Esophagus (tissue), 2 donors: ENCODE data around the gene TTC39C. TPM values are rescaled to one million over a fixed set of nuclear protein-coding genes. Genes with fewer than 3 reads are reported as not detected.
"Not testable (repeated sequence)": the region's sequence is repeated elsewhere in the genome, so short reads cannot be mapped to it uniquely, and the experiment has no call there.

Source experiments
- H3K27ac ChIP-seq, 2 donors: one replicate each; pipeline ENCODE4 v1.5.1; 2013; ENCODE audit warnings: low read depth in 2 of 2, mild to moderate bottlenecking in 2 of 2, inconsistent platforms in 1 of 2, low read length in 1 of 2, moderate library complexity in 1 of 2
- H3K27me3 ChIP-seq, 2 donors: one replicate each; pipeline ENCODE4 v1.6.1; 2013; ENCODE audit warnings: low read length in 2 of 2, control low read depth in 1 of 2, mild to moderate bottlenecking in 1 of 2; ENCODE audit not compliant: insufficient read depth in 2 of 2, control insufficient read depth in 1 of 2
- H3K36me3 ChIP-seq, 2 donors: one replicate each; pipeline ENCODE4 v1.6.1; 2013; ENCODE audit warnings: low read length in 1 of 2; ENCODE audit not compliant: control insufficient read depth in 2 of 2, insufficient read depth in 2 of 2
- H3K4me1 ChIP-seq, 2 donors: one replicate each; pipeline ENCODE4 v1.6.1; 2013; ENCODE audit warnings: low read length in 1 of 2; ENCODE audit not compliant: control insufficient read depth in 2 of 2, insufficient read depth in 2 of 2
- H3K4me3 ChIP-seq, 2 donors: one replicate each; pipeline ENCODE4 v1.5.1; 2013; ENCODE audit warnings: low read length in 2 of 2, mild to moderate bottlenecking in 2 of 2, low read depth in 1 of 2, moderate library complexity in 1 of 2
- H3K9me3 ChIP-seq, 2 donors: one replicate each; pipeline ENCODE4 v1.6.1; 2013; ENCODE audit warnings: mild to moderate bottlenecking in 2 of 2, low read depth in 1 of 2, low read length in 1 of 2, moderate library complexity in 1 of 2; ENCODE audit not compliant: control insufficient read depth in 2 of 2, insufficient read depth in 1 of 2
- WGBS, 2 donors: extraction: QIAGEN DNeasy Blood & Tissue Kit; methylation state at CpG; one replicate each; pipeline ENCODE4 v1.1.7; 2013; 5-methylcytosine and 5-hydroxymethylcytosine counted together
- polyA plus RNA-seq, 2 donors: library from polyadenylated mRNA; stranded (reverse); fragments of 200-250 nt; gene quantifications; one replicate each; pipeline ENCODE4 v1.2.3, GENCODE V29; 2013
- donor health status: healthy with polysubstance abuse.
- donor health status: Bipolar disorder and iron deficiency.

Gene TTC39C
- polyA plus RNA-seq, 2 donors: 8.5 to 11.2 TPM

- H3K36me3 ChIP-seq, H3K4me3 ChIP-seq, H3K9me3 ChIP-seq, H3K27me3 ChIP-seq, H3K4me1 ChIP-seq, H3K27ac ChIP-seq: not testable (repeated sequence)
- WGBS, 2 donors: 96 to 99% methylated on average over 4 of the region's 4 CpGs
Measured at GRCh38 chr18:24059385-24059784, 44.8 kb downstream of the TTC39C start.

- Histone ChIP-seq H3K4me1 (peaks cover 0 to 4% of the 10 kb centered on the region in 2 donors), H3K9me3 (no peaks in the 10 kb centered on the region), H3K36me3 (no peaks in the 10 kb centered on the region), H3K27ac (no peak overlapping the region), H3K27me3 (no peaks in the 10 kb centered on the region), H3K4me3 (no peak overlapping the region)
- WGBS, 2 donors: 82% methylated on average over 2 of the region's 2 CpGs
Measured at GRCh38 chr18:24060644-24061043, 46.1 kb downstream of the TTC39C start.

- peaks cover 0 to 6% of the 10 kb centered on the region in 2 donors for H3K36me3 ChIP-seq
- H3K4me1 ChIP-seq: peaks cover 0 to 4% of the 10 kb centered on the region in 2 donors
- 60 to 61% methylated on average over 4 of the region's 4 CpGs for WGBS, 2 donors
- no peak overlapping the region for H3K27ac ChIP-seq
- H3K27me3 ChIP-seq: no peaks in the 10 kb centered on the region
- no peaks in the 10 kb centered on the region for H3K9me3 ChIP-seq
- no peak overlapping the region for H3K4me3 ChIP-seq
Measured at GRCh38 chr18:24063121-24063731, 48.7 kb downstream of the TTC39C start.

GRCh38 chr18:24064391-24065100, 50.0 kb downstream of the TTC39C start:
- H3K4me1 ChIP-seq: peaks cover 0 to 4% of the 10 kb centered on the region in 2 donors
- H3K4me3 ChIP-seq: no peak overlapping the region
- no peaks in the 10 kb centered on the region for H3K27me3 ChIP-seq
- H3K27ac ChIP-seq: no peak overlapping the region
- H3K36me3 ChIP-seq: peaks cover 0 to 6% of the 10 kb centered on the region in 2 donors
- H3K9me3 ChIP-seq: no peaks in the 10 kb centered on the region
- 67 to 78% methylated on average over 8 of the region's 8 CpGs for WGBS, 2 donors

GRCh38 chr18:24065906-24066305, 51.4 kb downstream of the TTC39C start:
- Histone ChIP-seq H3K27ac (no peak overlapping the region), H3K4me3 (no peak overlapping the region), H3K4me1 (peaks cover 0 to 4% of the 10 kb centered on the region in 2 donors), H3K9me3 (no peaks in the 10 kb centered on the region), H3K36me3 (peaks cover 0 to 6% of the 10 kb centered on the region in 2 donors), H3K27me3 (no peaks in the 10 kb centered on the region)
- WGBS, 2 donors: 89 to 90% methylated on average over 2 of the region's 2 CpGs

GRCh38 chr18:24068945-24069693, 54.6 kb downstream of the TTC39C start:
- H3K36me3 ChIP-seq: peaks cover 0 to 6% of the 10 kb centered on the region in 2 donors
- H3K4me3 ChIP-seq: no peak overlapping the region
- H3K9me3 ChIP-seq: no peaks in the 10 kb centered on the region
- no peaks in the 10 kb centered on the region for H3K27me3 ChIP-seq
- H3K4me1 ChIP-seq: peaks cover 0 to 4% of the 10 kb centered on the region in 2 donors
- 63 to 72% methylated on average over 7 of the region's 7 CpGs for WGBS, 2 donors
- H3K27ac ChIP-seq: no peak overlapping the region

GRCh38 chr18:24071029-24071428, 56.5 kb downstream of the TTC39C start:
- no peak overlapping the region for H3K27ac ChIP-seq
- no peak overlapping the region for H3K4me3 ChIP-seq
- 76 to 86% methylated on average over 9 of the region's 9 CpGs for WGBS, 2 donors
- H3K9me3 ChIP-seq: no peaks in the 10 kb centered on the region
- H3K36me3 ChIP-seq: peaks cover 0 to 6% of the 10 kb centered on the region in 2 donors
- H3K4me1 ChIP-seq: peaks cover 0 to 2% of the 10 kb centered on the region in 2 donors
- H3K27me3 ChIP-seq: no peaks in the 10 kb centered on the region

- Histone ChIP-seq H3K36me3 (peaks cover 0 to 3% of the 10 kb centered on the region in 2 donors), H3K4me3 (no peak overlapping the region), H3K9me3 (no peaks in the 10 kb centered on the region), H3K27ac (no peak overlapping the region), H3K4me1 (peaks cover 0 to 2% of the 10 kb centered on the region in 2 donors), H3K27me3 (no peaks in the 10 kb centered on the region)
Measured at GRCh38 chr18:24071779-24072178, 57.2 kb downstream of the TTC39C start.

GRCh38 chr18:24072743-24073142, 58.2 kb downstream of the TTC39C start:
- H3K27ac ChIP-seq: no peak overlapping the region
- WGBS, 2 donors: 79 to 94% methylated on average over 1 of the region's 1 CpG
- H3K36me3 ChIP-seq: no peaks in the 10 kb centered on the region

More at GRCh38 chr18:24072743-24073142, 58.2 kb downstream of the TTC39C start:
- no peak overlapping the region for H3K4me3 ChIP-seq
- no peaks in the 10 kb centered on the region for H3K27me3 ChIP-seq
- no peaks in the 10 kb centered on the region for H3K9me3 ChIP-seq
- peaks cover 0 to 2% of the 10 kb centered on the region in 2 donors for H3K4me1 ChIP-seq
